HG02970 (cell line): Measurements from ENCODE around the gene FXYD7.
"Not testable (repeated sequence)": the region's sequence is repeated elsewhere in the genome, so short reads cannot be mapped to it uniquely, and the experiment has no call there.

ENCODE experiments used
- ATAC-seq: cut with Tn5 transposase; IDR thresholded peaks from one replicate; pipeline ENCODE4 v1.9.1; 2021; ENCODE audit warnings: mild to moderate bottlenecking, moderate library complexity, moderate number of reproducible peaks; ENCODE audit not compliant: unreplicated experiment, low FRiP score

The FXYD7 gene

DNA sequence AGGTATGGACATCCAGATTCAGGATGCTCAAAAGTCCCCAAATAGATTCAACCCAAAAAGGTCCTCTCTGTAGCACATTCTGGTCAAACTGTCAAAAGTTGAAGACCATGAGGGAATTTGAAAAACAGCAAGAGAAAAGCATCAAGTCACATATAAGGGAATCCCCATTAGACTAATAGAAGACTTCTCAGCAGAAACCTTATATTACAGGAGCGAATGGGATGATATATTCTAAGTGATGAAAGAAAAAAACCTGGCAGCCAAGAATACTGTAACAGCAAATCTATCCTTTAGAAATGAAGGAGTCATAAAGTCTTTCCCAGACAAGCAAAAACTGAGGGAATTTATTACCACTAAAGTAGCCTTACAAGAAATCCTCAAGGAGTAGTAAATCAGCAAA lies 41.2 kb downstream of the FXYD7 start:
- ATAC-seq, result no peak

DNA sequence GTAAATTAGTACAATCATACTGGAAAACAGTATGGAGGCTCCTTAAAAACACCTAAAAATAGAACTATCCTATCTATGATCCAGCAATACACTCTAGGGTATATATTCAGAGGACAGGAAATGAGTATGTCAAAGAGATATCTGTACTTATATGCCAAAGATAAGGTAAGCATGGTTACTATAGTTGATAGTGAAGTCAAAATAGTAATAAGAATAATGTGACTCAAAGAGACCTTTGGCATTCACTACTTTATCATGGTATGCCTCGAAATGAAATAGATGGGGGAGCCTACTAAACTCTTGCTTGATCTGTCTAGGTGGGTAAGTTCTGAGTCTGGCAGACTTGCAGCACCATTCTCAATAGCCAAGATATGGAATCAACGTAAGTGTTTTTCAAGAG lies 41.8 kb downstream of the FXYD7 start:
- no peak for ATAC-seq

DNA sequence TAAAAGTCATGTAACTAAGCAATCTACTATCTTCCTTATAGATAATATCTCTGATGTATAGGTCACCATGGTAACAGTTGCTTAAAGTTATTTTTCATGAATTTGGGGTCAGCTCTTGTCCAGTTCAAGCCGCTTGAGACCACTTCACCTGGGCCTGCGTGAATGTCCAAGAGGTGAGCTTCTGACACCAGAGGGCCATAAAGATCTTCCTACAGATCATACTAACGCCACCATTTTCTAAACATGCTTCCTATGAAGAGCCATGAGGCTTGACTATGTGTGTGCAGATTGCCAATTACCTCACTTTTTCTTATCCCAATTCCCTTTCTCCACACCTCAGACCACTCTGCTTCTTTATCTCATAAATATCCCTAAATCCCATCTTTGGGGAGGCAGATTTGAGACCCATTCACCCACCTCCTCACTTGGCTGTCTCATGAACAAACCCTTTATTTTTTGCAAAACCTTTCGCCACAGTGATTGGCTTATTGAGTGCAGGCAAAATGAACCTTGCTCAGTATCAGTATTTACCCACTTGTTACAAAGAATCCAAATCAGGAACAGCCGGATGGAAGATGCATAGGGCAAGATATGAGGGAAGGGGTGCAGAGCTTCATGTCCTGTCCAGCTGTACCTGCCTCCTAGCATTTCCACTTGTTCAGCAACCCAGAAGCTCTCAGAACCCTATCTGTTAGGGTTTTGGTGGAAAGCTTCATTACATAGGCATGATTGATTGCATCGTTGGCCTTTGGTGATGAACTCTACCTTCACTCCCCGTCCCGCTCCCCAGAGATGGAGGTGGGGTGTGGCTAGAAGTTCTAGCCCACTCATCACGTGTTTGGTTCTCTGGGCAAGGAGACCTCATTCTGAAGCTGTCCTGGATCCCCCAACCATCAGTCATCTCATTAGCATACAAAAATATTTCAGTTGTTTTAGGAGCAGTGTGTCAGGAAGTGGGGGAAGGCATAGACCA lies 51.2 kb downstream of the FXYD7 start:
- no peak for ATAC-seq

DNA sequence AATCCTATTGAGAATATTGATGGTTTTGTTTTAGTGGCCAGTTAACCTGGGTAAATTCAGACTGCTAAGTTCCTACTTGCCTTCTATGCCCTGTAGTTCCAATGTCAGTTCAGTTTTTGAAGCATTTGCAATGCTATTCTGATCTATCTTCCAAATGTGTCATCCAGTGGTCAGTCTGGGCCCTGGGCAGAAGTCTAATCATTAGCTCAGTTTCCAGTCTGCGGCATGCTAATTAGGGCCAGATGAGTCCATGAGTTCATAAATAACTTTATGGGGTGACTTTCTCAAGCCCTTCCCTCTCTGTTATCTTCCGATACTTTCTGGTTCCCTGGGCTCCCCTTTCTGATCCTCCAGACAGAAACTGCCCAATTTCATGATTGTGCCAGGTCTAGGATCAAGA lies 52.8 kb downstream of the FXYD7 start:
- no peak for ATAC-seq

DNA sequence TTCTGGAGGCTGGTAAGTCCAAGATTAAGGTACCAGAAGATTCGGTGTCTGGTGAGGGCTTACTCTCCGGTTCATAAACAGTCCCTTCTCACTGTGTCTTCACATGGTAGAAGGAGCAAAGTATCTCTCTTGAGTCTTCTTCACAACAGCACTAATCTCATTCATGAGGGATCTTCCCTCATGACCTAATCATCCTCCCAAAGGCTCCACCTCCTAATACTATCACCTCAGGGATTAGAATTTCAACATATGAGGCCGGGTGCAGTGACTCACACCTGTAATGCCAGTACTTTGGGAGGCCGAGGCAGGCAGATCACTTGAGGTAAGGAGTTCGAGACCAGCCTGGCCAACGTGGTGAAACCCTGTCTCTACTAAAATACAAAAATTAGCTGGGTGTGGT lies 53.8 kb downstream of the FXYD7 start:
- ATAC-seq, result not testable (repeated sequence)

DNA sequence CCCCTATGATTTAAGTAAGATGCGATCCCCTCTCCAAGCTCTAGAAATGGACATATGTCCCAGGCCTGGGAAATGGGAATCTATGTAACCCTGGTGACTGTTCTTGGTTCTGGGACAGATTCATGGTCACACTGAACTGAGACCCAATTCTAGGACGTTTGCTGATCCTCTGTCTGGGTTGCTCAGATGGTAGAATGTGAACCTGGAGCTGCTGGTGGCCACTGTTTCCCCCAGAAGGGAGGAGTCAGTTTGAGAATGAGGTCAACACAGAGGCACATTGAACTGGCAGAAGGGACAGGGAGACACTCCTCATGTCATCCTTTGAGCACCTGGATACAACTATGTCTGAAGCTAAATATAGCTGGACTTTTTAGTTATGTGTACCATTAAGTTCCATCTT lies 56.4 kb downstream of the FXYD7 start:
- no peak for ATAC-seq

DNA sequence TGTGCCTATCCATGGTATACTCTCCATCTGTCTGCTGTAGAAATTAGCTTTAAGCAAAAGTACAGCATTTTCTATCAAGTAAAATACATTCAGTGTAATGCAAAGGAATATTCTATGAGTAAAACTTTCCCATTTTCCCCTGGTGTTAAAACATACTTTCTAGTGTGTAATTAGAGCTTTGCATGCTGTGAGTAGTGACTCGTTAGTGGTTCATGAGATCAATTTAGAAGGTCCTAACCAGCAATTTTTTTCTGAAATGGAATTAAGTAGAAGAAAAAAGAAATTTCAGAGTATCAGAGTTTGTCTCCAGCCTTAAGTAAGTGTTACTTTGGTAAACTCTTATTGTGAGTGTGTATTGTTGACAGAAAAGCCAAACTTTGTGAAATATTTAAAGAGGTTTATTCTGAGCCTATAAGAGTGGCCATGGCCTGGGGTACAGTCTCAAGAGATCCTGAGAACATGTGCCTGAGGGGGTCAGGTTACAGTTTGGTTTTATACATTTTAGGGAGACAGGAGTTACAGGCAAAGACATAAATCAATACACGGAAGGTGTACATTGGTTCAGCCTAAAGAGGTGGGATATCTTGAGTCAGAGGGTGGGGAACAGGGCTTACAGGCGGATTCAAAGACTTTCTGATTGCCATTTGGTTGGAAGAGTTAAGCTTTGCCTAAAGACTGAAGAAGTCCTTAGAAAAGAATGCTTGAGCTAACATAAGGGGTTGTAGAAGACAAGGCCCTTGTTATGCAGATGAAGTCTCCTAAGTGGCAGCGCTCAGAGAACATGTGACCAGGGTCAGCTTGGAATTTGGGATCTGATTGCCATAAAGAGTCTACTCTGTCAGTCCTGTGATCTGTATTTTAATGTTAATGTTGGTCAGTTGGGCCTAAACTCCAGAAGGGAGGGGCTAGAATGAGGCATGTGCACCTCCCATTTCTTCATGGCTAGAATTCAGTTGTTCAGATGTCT lies 60.0 kb downstream of the FXYD7 start:
- no peak for ATAC-seq
